ENCODE data around the gene HSFX3. TPM values are rescaled to one million over a fixed set of nuclear protein-coding genes. Genes with fewer than 3 reads are reported as not detected.
"Not testable (repeated sequence)": the region's sequence is repeated elsewhere in the genome, so short reads cannot be mapped to it uniquely, and the experiment has no call there.

HSFX3 gene
- total and polyA plus RNA-seq, 5 experiments from 2014 or later, result not detected

DNA sequence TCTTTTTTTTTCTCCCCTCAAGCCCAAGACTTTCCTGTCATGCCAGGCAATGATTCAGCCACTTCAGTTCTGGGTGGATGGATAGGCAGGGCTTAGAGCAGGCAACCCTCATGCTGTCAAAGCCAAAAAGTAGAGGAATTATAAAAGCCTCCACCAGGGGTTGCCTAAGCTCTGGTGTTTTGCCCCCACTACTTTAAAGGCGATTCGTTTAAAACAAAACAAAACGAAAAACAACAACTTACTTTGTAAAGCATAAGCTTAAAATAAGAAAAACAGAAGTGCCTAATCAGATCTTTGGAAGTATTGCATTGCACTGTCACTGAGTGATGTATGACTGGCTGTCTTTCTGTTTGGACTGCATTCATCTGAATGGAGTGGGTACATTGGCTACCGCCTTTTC lies 39.3 kb downstream of the HSFX3 start:
- Mint-ChIP-seq H3K27me3 (peaks cover 0 to 2% (median 0%) of the 10 kb centered on the region in 5 donors), H3K27ac (peak overlapping the region in 4 of 10 donors; percentile 11 to 78 (median 49)), H3K4me3 (no peak overlapping the region), H3K36me3 (no peaks in the 10 kb centered on the region), H3K9me3 (no peaks in the 10 kb centered on the region), H3K4me1 (peaks cover 5 to 34% (median 26%) of the 10 kb centered on the region in 4 donors)
- POLR2A ChIA-PET, result no interaction called here
- ATAC-seq (peak in 1 of 2 donors; percentile 44), DNase-seq (no peak)

DNA sequence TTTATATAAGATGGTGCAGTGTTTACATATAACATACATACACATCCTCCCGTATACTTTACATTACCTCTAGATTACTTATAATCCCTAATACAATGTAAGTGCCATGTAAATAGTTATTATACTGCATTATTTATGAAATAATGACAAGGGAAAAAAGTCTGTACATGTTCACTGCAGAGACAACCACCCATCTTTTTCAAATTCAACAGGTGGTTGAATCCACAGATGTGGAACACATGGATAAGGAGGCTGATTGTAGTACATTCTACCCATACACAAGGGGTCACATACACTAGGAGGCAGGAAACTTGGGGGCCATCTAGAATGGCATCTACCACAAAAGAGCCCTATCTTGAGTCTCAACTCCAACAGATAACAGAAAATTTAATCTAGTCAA lies 41.3 kb downstream of the HSFX3 start:
- Mint-ChIP-seq H3K4me3 (no peak overlapping the region), H3K27me3 (peaks cover 0 to 2% (median 0%) of the 10 kb centered on the region in 5 donors), H3K36me3 (peaks cover 0 to 3% (median 2%) of the 10 kb centered on the region in 3 donors), H3K9me3 (no peaks in the 10 kb centered on the region), H3K27ac (no peak overlapping the region), H3K4me1 (peaks cover 11 to 29% (median 23%) of the 10 kb centered on the region in 4 donors)
- DNase-seq, result no peak
- ATAC-seq, result no peak
- POLR2A ChIA-PET, result no interaction called here

DNA sequence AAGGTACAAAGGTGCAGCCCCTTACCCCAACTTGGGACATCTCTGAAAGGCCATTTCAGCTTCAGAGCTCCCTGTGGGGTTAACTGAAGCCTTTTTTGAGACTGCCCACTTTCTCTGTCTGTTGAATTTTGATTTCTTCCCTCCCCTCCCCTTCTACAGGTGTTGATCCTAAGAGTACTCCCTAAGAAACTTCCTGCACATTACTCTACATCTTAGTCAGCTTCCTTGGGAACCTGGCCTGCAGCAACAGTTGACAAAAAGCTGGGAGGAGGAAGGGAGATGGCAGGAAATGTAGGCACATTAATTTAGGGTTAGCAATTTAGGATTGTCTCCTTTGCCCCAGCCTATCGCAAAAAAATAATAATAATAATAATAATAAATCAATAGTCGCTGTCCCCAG lies 43.4 kb downstream of the HSFX3 start:
- peaks cover 0 to 2% (median 0%) of the 10 kb centered on the region in 5 donors for H3K27me3 Mint-ChIP-seq
- ATAC-seq, result no peak
- H3K9me3 Mint-ChIP-seq, result no peaks in the 10 kb centered on the region
- peak overlapping the region in 8 of 10 donors; percentile 69 to 100 (median 97) for H3K27ac Mint-ChIP-seq
- H3K4me3 Mint-ChIP-seq, result no peak overlapping the region
- peaks cover 0 to 16% (median 3%) of the 10 kb centered on the region in 3 donors for H3K36me3 Mint-ChIP-seq
- peaks cover 11 to 42% (median 26%) of the 10 kb centered on the region in 4 donors for H3K4me1 Mint-ChIP-seq
- POLR2A ChIA-PET, result interaction anchor here (0.9 to 2.9 kb wide), 2 partner anchors 15 to 34 kb away, joined by 4 to 14 read pairs; partner anchors contain the start of gene EOLA1
- DNase-seq, result no peak

DNA sequence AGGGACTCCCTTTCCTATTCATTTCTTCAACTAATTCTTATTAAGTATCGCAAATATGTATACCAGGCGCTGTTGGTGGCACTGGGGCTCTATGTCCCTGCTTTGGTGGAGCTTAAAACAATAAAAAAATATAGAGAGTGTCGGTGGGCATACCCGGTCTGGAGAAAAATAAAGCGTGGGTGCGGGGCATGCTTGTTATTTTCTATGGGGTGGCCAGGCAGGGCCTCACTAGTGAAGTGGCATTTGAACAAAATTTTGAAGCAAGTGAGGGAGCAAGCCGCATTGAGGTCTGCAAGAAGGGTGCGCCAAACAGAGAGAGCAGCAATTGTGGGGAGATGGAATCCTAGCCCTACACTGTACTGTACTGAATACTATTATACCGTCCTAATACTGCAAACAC lies 44.1 kb downstream of the HSFX3 start:
- POLR2A ChIA-PET, result interaction anchor here (0.8 to 2.9 kb wide), 8 partner anchors 9 to 434 kb away, joined by 3 to 41 read pairs (median 5); partner anchors contain the start of gene EOLA1
- peaks cover 11 to 46% (median 32%) of the 10 kb centered on the region in 4 donors for H3K4me1 Mint-ChIP-seq
- H3K36me3 Mint-ChIP-seq, result peaks cover 0 to 19% (median 3%) of the 10 kb centered on the region in 3 donors
- peaks cover 0 to 2% (median 0%) of the 10 kb centered on the region in 5 donors for H3K27me3 Mint-ChIP-seq
- no peak for ATAC-seq
- H3K9me3 Mint-ChIP-seq, result no peaks in the 10 kb centered on the region
- no peak for DNase-seq
- peak overlapping the region; percentile 70 to 100 (median 97) for H3K27ac Mint-ChIP-seq
- peak overlapping the region; percentile 85 to 99 (median 93) for H3K4me3 Mint-ChIP-seq

DNA sequence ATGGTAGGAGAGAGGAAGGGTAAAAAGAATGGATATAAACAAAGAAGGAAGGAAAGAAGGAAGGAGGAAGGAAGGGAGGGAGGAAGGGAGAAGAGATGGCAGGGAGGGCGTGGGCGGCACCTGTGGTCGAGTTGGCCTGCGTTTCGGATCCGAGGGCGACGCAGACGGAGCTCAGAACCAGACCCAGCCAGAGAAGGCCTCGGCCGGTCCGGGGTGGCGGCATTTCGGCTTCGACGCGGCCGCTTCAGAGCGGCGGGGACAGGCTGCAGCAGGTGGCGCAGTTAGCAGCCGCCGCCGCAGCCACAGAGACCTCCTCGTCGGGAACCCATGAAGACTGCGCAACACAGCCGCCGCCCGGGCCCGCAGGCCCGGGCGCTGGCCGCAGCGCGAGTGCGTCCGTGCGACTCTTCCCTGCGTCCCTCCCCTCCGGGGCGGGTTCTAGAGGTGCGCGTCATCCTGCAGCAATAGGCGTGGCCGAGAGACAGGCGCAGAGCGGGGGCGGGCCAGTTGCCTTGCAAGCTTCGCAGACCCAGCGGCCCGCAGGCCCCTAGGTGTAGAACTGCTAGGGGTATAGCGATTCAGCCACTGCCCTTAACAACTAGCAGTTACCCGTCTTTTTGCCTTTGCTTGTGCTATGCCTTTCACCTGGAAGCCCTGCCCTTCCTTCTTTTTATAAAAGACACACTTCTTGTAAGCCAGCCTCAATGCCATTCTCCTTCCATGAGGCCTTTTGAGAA lies 44.6 kb downstream of the HSFX3 start, which contains the start of gene IDS:
Gene IDS, minus strand, starts transcription at position 392 of the 737 bp plus-strand sequence. Its CDS starts 169 bp downstream, at position 223.
- Mint-ChIP-seq H3K36me3 (peaks cover 0 to 25% (median 3%) of the 10 kb centered on the region in 3 donors), H3K27me3 (no peaks in the 10 kb centered on the region), H3K4me1 (peaks cover 9 to 41% (median 34%) of the 10 kb centered on the region in 4 donors), H3K4me3 (peak within 1 kb of the TSS; percentile 85 to 99 (median 93)), H3K27ac (peak within 1 kb of the TSS; percentile 95 to 100 (median 97)), H3K9me3 (no peaks in the 10 kb centered on the region)
- DNase-seq (peak; percentile 69 to 95 (median 84)), ATAC-seq (peak; percentile 61 to 70)
- POLR2A ChIA-PET, result interaction anchor here (0.8 to 2.9 kb wide), 8 partner anchors 9 to 435 kb away, joined by 3 to 41 read pairs (median 5); partner anchors contain the start of genes EOLA1 and EOLA2

DNA sequence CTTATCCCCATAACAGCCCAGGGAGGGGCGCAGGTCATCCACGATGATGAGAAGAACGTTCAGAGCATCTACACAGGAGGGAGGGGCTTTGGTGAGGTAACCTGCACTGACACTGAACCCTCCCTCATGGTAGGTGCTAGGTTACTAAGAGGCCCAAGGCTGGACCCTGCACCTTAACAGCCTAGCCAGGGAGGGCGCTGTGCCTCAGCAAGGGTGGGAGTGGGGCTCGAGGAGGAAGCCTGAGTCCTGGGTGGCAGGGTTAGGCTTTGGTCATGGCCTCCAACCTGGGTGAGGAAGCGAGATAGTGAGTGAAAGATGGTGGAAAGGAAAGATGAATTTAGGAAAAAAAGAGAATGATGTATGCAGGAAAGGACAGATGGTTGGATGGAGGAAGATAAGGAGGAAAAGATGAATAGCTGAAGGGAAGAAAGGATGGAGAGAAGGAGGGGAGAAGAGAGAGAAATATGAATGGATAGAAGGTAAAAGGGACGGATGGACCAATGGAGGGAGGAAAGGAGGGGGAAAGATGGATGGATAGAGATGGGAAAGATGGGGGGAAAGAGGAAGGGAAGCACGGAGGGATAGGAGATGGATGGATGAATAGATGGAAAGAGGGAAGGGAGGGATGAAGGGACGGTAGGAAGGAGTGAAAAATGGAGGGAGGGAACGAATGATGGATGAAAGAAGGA lies 45.4 kb downstream of the HSFX3 start:
- DNase-seq (peak in 9 of 10 donors; percentile 33 to 84 (median 54)), ATAC-seq (peak; percentile 25 to 51)
- peak overlapping the region; percentile 85 to 99 (median 93) for H3K4me3 Mint-ChIP-seq
- peaks cover 0 to 29% (median 4%) of the 10 kb centered on the region in 3 donors for H3K36me3 Mint-ChIP-seq
- POLR2A ChIA-PET, result interaction anchor here (0.8 to 2.9 kb wide), 6 partner anchors 10 to 434 kb away, joined by 3 to 41 read pairs (median 9); partner anchors contain the start of genes EOLA1 and EOLA2
- peaks cover 9 to 41% (median 38%) of the 10 kb centered on the region in 4 donors for H3K4me1 Mint-ChIP-seq
- H3K9me3 Mint-ChIP-seq, result no peaks in the 10 kb centered on the region
- H3K27me3 Mint-ChIP-seq, result no peaks in the 10 kb centered on the region
- peak overlapping the region; percentile 95 to 100 (median 97) for H3K27ac Mint-ChIP-seq

DNA sequence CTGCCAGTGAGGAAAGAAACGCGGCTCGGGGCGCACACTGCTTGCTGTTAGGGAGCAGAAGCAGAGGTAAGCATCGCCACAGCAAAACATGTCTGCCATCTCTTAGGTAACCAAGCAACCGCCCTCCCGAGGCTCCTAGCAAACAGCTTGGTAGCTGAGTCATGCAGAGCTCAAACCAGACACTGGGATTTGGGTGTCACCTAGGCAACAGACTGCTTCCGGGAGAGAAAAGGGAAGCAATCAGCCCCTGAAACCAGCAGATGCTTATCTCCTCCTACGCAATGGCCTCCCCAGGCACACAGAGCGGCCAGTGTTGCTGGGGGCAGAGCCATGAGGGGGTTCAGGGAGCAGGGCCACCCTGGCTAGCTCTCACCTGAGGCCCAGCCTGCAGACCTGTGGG lies 46.3 kb downstream of the HSFX3 start:
- ATAC-seq, result peak; percentile 61
- peak; percentile 28 to 89 (median 62) for DNase-seq
- POLR2A ChIA-PET, result interaction anchor here (2.2 to 2.9 kb wide), 2 partner anchors 18 to 37 kb away, joined by 14 to 41 read pairs; partner anchors contain the start of gene EOLA1
- Mint-ChIP-seq H3K27ac (peak overlapping the region in 8 of 10 donors; percentile 35 to 100 (median 98)), H3K36me3 (peaks cover 0 to 39% (median 5%) of the 10 kb centered on the region in 3 donors), H3K4me1 (peaks cover 9 to 41% (median 39%) of the 10 kb centered on the region in 4 donors), H3K4me3 (peak overlapping the region in 9 of 10 donors; percentile 85 to 99 (median 93))
- H3K9me3 Mint-ChIP-seq, H3K27me3 Mint-ChIP-seq: not testable (repeated sequence)

DNA sequence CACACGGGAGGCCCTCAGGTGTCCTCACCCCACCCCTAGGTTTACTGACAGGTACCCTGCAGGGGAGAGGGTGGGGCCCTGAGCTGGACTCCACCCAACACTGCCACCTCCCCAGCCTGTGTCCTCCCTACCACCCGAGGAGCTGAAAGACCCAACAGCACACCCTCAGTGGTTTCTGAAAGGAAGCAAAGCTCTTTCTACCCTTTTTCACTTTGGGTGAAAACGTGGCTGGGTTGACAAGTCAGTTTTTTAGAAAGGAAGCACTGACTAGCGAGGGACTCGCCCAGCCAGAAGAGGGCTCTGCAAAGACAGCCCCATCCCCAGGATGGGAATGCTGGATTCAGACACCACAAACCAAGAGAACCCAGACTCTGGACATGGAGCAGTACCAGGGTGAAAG lies 46.8 kb downstream of the HSFX3 start:
- DNase-seq, result peak in 1 of 10 donors; percentile 27
- H3K27ac Mint-ChIP-seq, result peak overlapping the region; percentile 13 to 90 (median 76)
- H3K9me3 Mint-ChIP-seq, POLR2A ChIA-PET, H3K27me3 Mint-ChIP-seq: not testable (repeated sequence)
- H3K4me1 Mint-ChIP-seq, result peaks cover 9 to 40% (median 39%) of the 10 kb centered on the region in 4 donors
- peaks cover 0 to 44% (median 6%) of the 10 kb centered on the region in 3 donors for H3K36me3 Mint-ChIP-seq
- ATAC-seq, result peak; percentile 7 to 15
- peak overlapping the region in 4 of 10 donors; percentile 22 to 38 (median 32) for H3K4me3 Mint-ChIP-seq

DNA sequence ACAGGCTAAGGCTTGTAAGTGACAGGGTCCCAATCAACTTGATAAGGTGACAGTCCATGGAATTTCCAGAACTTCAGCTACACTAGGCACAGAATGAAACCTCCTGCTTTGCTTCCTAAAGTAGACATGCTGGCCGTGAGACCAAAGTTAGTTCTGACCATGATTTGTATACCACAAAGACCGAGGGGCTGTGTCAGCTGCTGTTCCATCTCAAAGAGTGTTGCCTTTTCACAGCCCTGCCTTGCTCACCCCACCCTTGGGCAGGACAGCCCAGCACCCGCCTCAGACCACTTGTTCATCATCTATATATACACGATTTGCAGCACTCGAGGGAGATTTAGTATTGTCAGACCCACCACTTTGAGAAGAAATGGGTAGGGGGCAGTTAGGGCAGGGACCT lies 50.0 kb downstream of the HSFX3 start:
- H3K27ac Mint-ChIP-seq, result peak overlapping the region in 2 of 10 donors; percentile 11 to 67
- POLR2A ChIA-PET, result no interaction called here
- ATAC-seq (no peak), DNase-seq (no peak)
- peaks cover 0 to 68% (median 13%) of the 10 kb centered on the region in 3 donors for H3K36me3 Mint-ChIP-seq
- peaks cover 9 to 35% (median 29%) of the 10 kb centered on the region in 4 donors for H3K4me1 Mint-ChIP-seq
- H3K27me3 Mint-ChIP-seq, result no peaks in the 10 kb centered on the region
- no peaks in the 10 kb centered on the region for H3K9me3 Mint-ChIP-seq
- H3K4me3 Mint-ChIP-seq, result no peak overlapping the region

DNA sequence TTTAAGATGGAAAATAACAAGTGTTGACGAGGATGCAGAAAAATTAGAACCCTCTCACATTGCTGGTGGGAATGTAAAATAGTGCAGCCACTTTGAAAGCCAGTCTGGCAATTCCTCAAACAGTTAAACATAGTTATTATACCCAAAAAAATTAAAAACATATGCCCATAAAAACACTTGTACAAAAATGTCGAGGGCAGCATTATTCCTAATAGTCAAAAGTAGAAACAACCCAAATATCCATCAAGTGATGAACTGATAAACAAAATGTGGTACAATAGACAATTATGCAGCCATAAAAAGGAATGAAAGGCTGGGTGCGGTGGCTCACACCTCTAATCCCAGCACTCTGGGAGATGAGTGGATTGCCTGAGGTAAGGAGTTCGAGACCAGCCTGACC lies 51.0 kb downstream of the HSFX3 start:
- no peak overlapping the region for H3K27ac Mint-ChIP-seq
- no peak for DNase-seq
- POLR2A ChIA-PET, result interaction anchor here (0.7 kb wide), 1 partner anchor 1930 kb away, joined by 5 read pairs; no protein-coding TSS in a partner anchor
- ATAC-seq, result no peak
- no peaks in the 10 kb centered on the region for H3K9me3 Mint-ChIP-seq
- H3K4me3 Mint-ChIP-seq, result no peak overlapping the region
- H3K4me1 Mint-ChIP-seq, result peaks cover 3 to 32% (median 23%) of the 10 kb centered on the region in 4 donors
- no peaks in the 10 kb centered on the region for H3K27me3 Mint-ChIP-seq
- H3K36me3 Mint-ChIP-seq, result peaks cover 0 to 65% (median 11%) of the 10 kb centered on the region in 3 donors
